GM21529 (cell line): ENCODE measurements around the gene RAB4B.
"Not testable (repeated sequence)": the region's sequence is repeated elsewhere in the genome, so short reads cannot be mapped to it uniquely, and the experiment has no call there.

Experiments used
- ATAC-seq: cut with Tn5 transposase; IDR thresholded peaks from one replicate; pipeline ENCODE4 v1.9.1; 2021; ENCODE audit not compliant: unreplicated experiment

RAB4B gene

GRCh38 chr19:40803170-40803856 is 25.3 kb downstream of the RAB4B start:
- ATAC-seq = no peak

GRCh38 chr19:40803857-40804782 is 26.1 kb downstream of the RAB4B start:
- no peak for ATAC-seq

GRCh38 chr19:40804783-40805242 is 26.8 kb downstream of the RAB4B start:
- no peak for ATAC-seq

- ATAC-seq = no peak
Observed at GRCh38 chr19:40805258-40805868, 27.3 kb downstream of the RAB4B start.

GRCh38 chr19:40806423-40807146 is 28.5 kb downstream of the RAB4B start:
- ATAC-seq = no peak

GRCh38 chr19:40807147-40808020 is 29.3 kb downstream of the RAB4B start:
- no peak for ATAC-seq

- ATAC-seq = no peak
Observed at GRCh38 chr19:40808021-40808325, 29.9 kb downstream of the RAB4B start.

- no peak for ATAC-seq
Observed at GRCh38 chr19:40808497-40808896, 30.4 kb downstream of the RAB4B start.

- ATAC-seq = no peak
Observed at GRCh38 chr19:40809358-40810086, 31.5 kb downstream of the RAB4B start.

- no peak for ATAC-seq
Observed at GRCh38 chr19:40810160-40810559, 32.1 kb downstream of the RAB4B start.

- peak; percentile 69 for ATAC-seq
Observed at GRCh38 chr19:40810649-40811408, 32.8 kb downstream of the RAB4B start.

GRCh38 chr19:40811478-40812341 is 33.7 kb downstream of the RAB4B start:
- no peak for ATAC-seq

GRCh38 chr19:40812571-40812970 is 34.5 kb downstream of the RAB4B start:
- ATAC-seq = not testable (repeated sequence)

- no peak for ATAC-seq
Observed at GRCh38 chr19:40813182-40813581, 35.1 kb downstream of the RAB4B start.

- ATAC-seq = no peak
Observed at GRCh38 chr19:40815223-40815622, 37.2 kb downstream of the RAB4B start.

- peak; percentile 57 for ATAC-seq
Observed at GRCh38 chr19:40818480-40819399, 40.7 kb downstream of the RAB4B start.
